ENCODE measurements around the gene NCK1.
"Not testable (repeated sequence)": the region's sequence is repeated elsewhere in the genome, so short reads cannot be mapped to it uniquely, and the experiment has no call there.

NCK1 gene

GRCh38 chr3:136879510-136879909 lies 17.5 kb downstream of the NCK1 start:
- H3K4me1 ChIP-seq (ENCODE audit: control insufficient read depth, low read depth, low read length); H3K27me3 ChIP-seq (ENCODE audit: control insufficient read depth, insufficient read depth, low read length); H3K9ac ChIP-seq (ENCODE audit: low read length); H3K36me3 ChIP-seq (ENCODE audit: control insufficient read depth, low read depth, low read length); H3K9me3 ChIP-seq (ENCODE audit: control insufficient read depth, low read depth, low read length); H3K27ac ChIP-seq (ENCODE audit: low read length); H3K4me3 ChIP-seq (ENCODE audit: low read length): not testable (repeated sequence)

- no peak overlapping the region for H3K27ac ChIP-seq (ENCODE audit: low read length)
- no peaks in the 10 kb centered on the region for H3K36me3 ChIP-seq (ENCODE audit: control insufficient read depth, low read depth, low read length)
- no peaks in the 10 kb centered on the region for H3K4me1 ChIP-seq (ENCODE audit: control insufficient read depth, low read depth, low read length)
- no peaks in the 10 kb centered on the region for H3K9me3 ChIP-seq (ENCODE audit: control insufficient read depth, low read depth, low read length)
- no peaks in the 10 kb centered on the region for H3K27me3 ChIP-seq (ENCODE audit: control insufficient read depth, insufficient read depth, low read length)
- H3K9ac ChIP-seq (ENCODE audit: low read length): no peak overlapping the region
- no peak overlapping the region for H3K4me3 ChIP-seq (ENCODE audit: low read length)
Measured at GRCh38 chr3:136882571-136882970, 20.6 kb downstream of the NCK1 start.

- no peak overlapping the region for H3K27ac ChIP-seq (ENCODE audit: low read length)
- H3K27me3 ChIP-seq (ENCODE audit: control insufficient read depth, insufficient read depth, low read length): no peaks in the 10 kb centered on the region
Measured at GRCh38 chr3:136883967-136884720, 22.1 kb downstream of the NCK1 start.

GRCh38 chr3:136885357-136886213 lies 23.6 kb downstream of the NCK1 start:
- Histone ChIP-seq H3K9me3 (ENCODE audit: control insufficient read depth, low read depth, low read length) (no peaks in the 10 kb centered on the region), H3K27ac (ENCODE audit: low read length) (no peak overlapping the region), H3K27me3 (ENCODE audit: control insufficient read depth, insufficient read depth, low read length) (no peaks in the 10 kb centered on the region), H3K4me1 (ENCODE audit: control insufficient read depth, low read depth, low read length) (no peaks in the 10 kb centered on the region), H3K4me3 (ENCODE audit: low read length) (no peak overlapping the region), H3K9ac (ENCODE audit: low read length) (no peak overlapping the region), H3K36me3 (ENCODE audit: control insufficient read depth, low read depth, low read length) (no peaks in the 10 kb centered on the region)

More at GRCh38 chr3:136883967-136884720, 22.1 kb downstream of the NCK1 start:
- Histone ChIP-seq H3K4me3 (ENCODE audit: low read length) (no peak overlapping the region), H3K9me3 (ENCODE audit: control insufficient read depth, low read depth, low read length) (no peaks in the 10 kb centered on the region), H3K36me3 (ENCODE audit: control insufficient read depth, low read depth, low read length) (no peaks in the 10 kb centered on the region), H3K4me1 (ENCODE audit: control insufficient read depth, low read depth, low read length) (no peaks in the 10 kb centered on the region), H3K9ac (ENCODE audit: low read length) (no peak overlapping the region)

GRCh38 chr3:136889947-136890346 lies 27.9 kb downstream of the NCK1 start:
- Histone ChIP-seq H3K9ac (ENCODE audit: low read length) (no peak overlapping the region), H3K9me3 (ENCODE audit: control insufficient read depth, low read depth, low read length) (no peaks in the 10 kb centered on the region), H3K27me3 (ENCODE audit: control insufficient read depth, insufficient read depth, low read length) (no peaks in the 10 kb centered on the region), H3K36me3 (ENCODE audit: control insufficient read depth, low read depth, low read length) (no peaks in the 10 kb centered on the region), H3K4me1 (ENCODE audit: control insufficient read depth, low read depth, low read length) (peaks cover 7% of the 10 kb centered on the region), H3K27ac (ENCODE audit: low read length) (no peak overlapping the region), H3K4me3 (ENCODE audit: low read length) (no peak overlapping the region)

- Histone ChIP-seq H3K36me3 (ENCODE audit: control insufficient read depth, low read depth, low read length) (no peaks in the 10 kb centered on the region), H3K9me3 (ENCODE audit: control insufficient read depth, low read depth, low read length) (no peaks in the 10 kb centered on the region), H3K4me1 (ENCODE audit: control insufficient read depth, low read depth, low read length) (peaks cover 7% of the 10 kb centered on the region), H3K9ac (ENCODE audit: low read length) (no peak overlapping the region), H3K27me3 (ENCODE audit: control insufficient read depth, insufficient read depth, low read length) (no peaks in the 10 kb centered on the region), H3K4me3 (ENCODE audit: low read length) (no peak overlapping the region), H3K27ac (ENCODE audit: low read length) (no peak overlapping the region)
Measured at GRCh38 chr3:136891934-136892855, 30.2 kb downstream of the NCK1 start.

GRCh38 chr3:136893848-136894443 lies 31.9 kb downstream of the NCK1 start:
- Histone ChIP-seq H3K27ac (ENCODE audit: low read length) (no peak overlapping the region), H3K27me3 (ENCODE audit: control insufficient read depth, insufficient read depth, low read length) (no peaks in the 10 kb centered on the region), H3K9ac (ENCODE audit: low read length) (no peak overlapping the region), H3K4me3 (ENCODE audit: low read length) (no peak overlapping the region), H3K9me3 (ENCODE audit: control insufficient read depth, low read depth, low read length) (no peaks in the 10 kb centered on the region), H3K4me1 (ENCODE audit: control insufficient read depth, low read depth, low read length) (peaks cover 10% of the 10 kb centered on the region), H3K36me3 (ENCODE audit: control insufficient read depth, low read depth, low read length) (no peaks in the 10 kb centered on the region)

- not testable (repeated sequence) for H3K9ac ChIP-seq (ENCODE audit: low read length); H3K27me3 ChIP-seq (ENCODE audit: control insufficient read depth, insufficient read depth, low read length); H3K27ac ChIP-seq (ENCODE audit: low read length); H3K9me3 ChIP-seq (ENCODE audit: control insufficient read depth, low read depth, low read length); H3K36me3 ChIP-seq (ENCODE audit: control insufficient read depth, low read depth, low read length); H3K4me3 ChIP-seq (ENCODE audit: low read length)
- peaks cover 23% of the 10 kb centered on the region for H3K4me1 ChIP-seq (ENCODE audit: control insufficient read depth, low read depth, low read length)
Measured at GRCh38 chr3:136897171-136897570, 35.2 kb downstream of the NCK1 start.

GRCh38 chr3:136898549-136898948 lies 36.5 kb downstream of the NCK1 start:
- Histone ChIP-seq H3K9me3 (ENCODE audit: control insufficient read depth, low read depth, low read length) (no peaks in the 10 kb centered on the region), H3K27me3 (ENCODE audit: control insufficient read depth, insufficient read depth, low read length) (no peaks in the 10 kb centered on the region), H3K4me3 (ENCODE audit: low read length) (no peak overlapping the region), H3K36me3 (ENCODE audit: control insufficient read depth, low read depth, low read length) (no peaks in the 10 kb centered on the region), H3K27ac (ENCODE audit: low read length) (no peak overlapping the region), H3K4me1 (ENCODE audit: control insufficient read depth, low read depth, low read length) (peaks cover 31% of the 10 kb centered on the region), H3K9ac (ENCODE audit: low read length) (no peak overlapping the region)

GRCh38 chr3:136898954-136899353 lies 36.9 kb downstream of the NCK1 start:
- no peak overlapping the region for H3K4me3 ChIP-seq (ENCODE audit: low read length)
- H3K27ac ChIP-seq (ENCODE audit: low read length): no peak overlapping the region
- H3K27me3 ChIP-seq (ENCODE audit: control insufficient read depth, insufficient read depth, low read length): no peaks in the 10 kb centered on the region
- no peak overlapping the region for H3K9ac ChIP-seq (ENCODE audit: low read length)
- H3K4me1 ChIP-seq (ENCODE audit: control insufficient read depth, low read depth, low read length): peaks cover 27% of the 10 kb centered on the region
- no peaks in the 10 kb centered on the region for H3K36me3 ChIP-seq (ENCODE audit: control insufficient read depth, low read depth, low read length)
- no peaks in the 10 kb centered on the region for H3K9me3 ChIP-seq (ENCODE audit: control insufficient read depth, low read depth, low read length)

GRCh38 chr3:136899622-136900158 lies 37.7 kb downstream of the NCK1 start:
- Histone ChIP-seq H3K9me3 (ENCODE audit: control insufficient read depth, low read depth, low read length) (no peaks in the 10 kb centered on the region), H3K27ac (ENCODE audit: low read length) (no peak overlapping the region), H3K4me1 (ENCODE audit: control insufficient read depth, low read depth, low read length) (peaks cover 24% of the 10 kb centered on the region), H3K36me3 (ENCODE audit: control insufficient read depth, low read depth, low read length) (no peaks in the 10 kb centered on the region), H3K27me3 (ENCODE audit: control insufficient read depth, insufficient read depth, low read length) (no peaks in the 10 kb centered on the region), H3K9ac (ENCODE audit: low read length) (no peak overlapping the region), H3K4me3 (ENCODE audit: low read length) (no peak overlapping the region)
